Liver (tissue), 9 donors: ENCODE results near the gene UCN2. TPM values are rescaled to one million over a fixed set of nuclear protein-coding genes. Genes with fewer than 3 reads are reported as not detected.

Experiments used
- DNase-seq: peaks from one replicate; pipeline ENCODE4 v3.0.0-alpha.2; 2017; ENCODE audit warnings: low spot score
- H3K27ac ChIP-seq, 2 donors: one replicate each; pipeline ENCODE4 v1.7.0; 2013; ENCODE audit warnings: inconsistent platforms in 2 of 2, low read length in 2 of 2, control low read depth in 1 of 2, low read depth in 1 of 2, mild to moderate bottlenecking in 1 of 2
- H3K27me3 ChIP-seq, 4 donors: one replicate each; pipeline versions ENCODE4 v1.6.1 to v1.7.0; 2013; ENCODE audit warnings: low read length in 3 of 4, inconsistent platforms in 1 of 4, mild to moderate bottlenecking in 1 of 4, moderate library complexity in 1 of 4; ENCODE audit not compliant: control insufficient read depth in 4 of 4, insufficient read depth in 4 of 4
- H3K36me3 ChIP-seq, 4 donors: one replicate each; pipeline versions ENCODE4 v1.6.1 to v1.7.0; 2013; ENCODE audit warnings: low read length in 3 of 4, mild to moderate bottlenecking in 3 of 4, low read depth in 1 of 4, moderate library complexity in 1 of 4; ENCODE audit not compliant: control insufficient read depth in 4 of 4, insufficient read depth in 3 of 4
- H3K4me1 ChIP-seq, 4 donors: one replicate each; pipeline versions ENCODE4 v1.6.1 to v1.7.0; 2013; ENCODE audit warnings: low read length in 3 of 4, mild to moderate bottlenecking in 3 of 4, moderate library complexity in 1 of 4; ENCODE audit not compliant: control insufficient read depth in 4 of 4, insufficient read depth in 4 of 4
- H3K4me3 ChIP-seq, 3 donors: one replicate each; pipeline versions ENCODE4 v1.6.1 to v1.7.0; 2013; ENCODE audit warnings: low read length in 3 of 3, control low read depth in 1 of 3, low read depth in 1 of 3, mild to moderate bottlenecking in 1 of 3
- H3K9ac ChIP-seq, 2 donors: one replicate each; pipeline ENCODE4 v1.7.0; 2013; ENCODE audit warnings: low read length in 2 of 2, mild to moderate bottlenecking in 2 of 2, moderate library complexity in 2 of 2, control low read depth in 1 of 2, low read depth in 1 of 2
- H3K9me3 ChIP-seq, 4 donors: one replicate each; pipeline versions ENCODE4 v1.6.1 to v1.7.0; 2013; ENCODE audit warnings: low read length in 3 of 4; ENCODE audit not compliant: control insufficient read depth in 4 of 4
- EGR1 ChIP-seq, 2 donors: IDR thresholded peaks; 2 replicates each; pipeline ENCODE4 v1.6.1; 2016 to 2018; ENCODE audit warnings: antibody characterized with exemption in 2 of 2, low read depth in 2 of 2
- FOXA1 ChIP-seq: IDR thresholded peaks from 2 replicates; pipeline ENCODE4 v1.6.1; 2016; ENCODE audit warnings: antibody characterized with exemption
- GABPA ChIP-seq, 2 donors: IDR thresholded peaks in 1 of 2; conservative IDR thresholded peaks in 1 of 2; 2 replicates each; pipeline ENCODE4 v1.6.1; 2016; ENCODE audit warnings: antibody characterized with exemption in 2 of 2, mild to moderate bottlenecking in 1 of 2, moderate library complexity in 1 of 2
- HNF4A ChIP-seq, 2 donors: conservative IDR thresholded peaks; 2 replicates each; pipeline ENCODE4 v1.6.1; 2016; ENCODE audit warnings: antibody characterized with exemption in 2 of 2, mild to moderate bottlenecking in 2 of 2
- HNF4G ChIP-seq: IDR thresholded peaks from 2 replicates; pipeline ENCODE4 v1.6.1; 2016; ENCODE audit warnings: antibody characterized with exemption
- JUND ChIP-seq, 2 donors: IDR thresholded peaks; 2 replicates each; pipeline ENCODE4 v1.6.1; 2016; ENCODE audit warnings: antibody characterized with exemption in 2 of 2
- NR2F2 ChIP-seq: IDR thresholded peaks from 2 replicates; pipeline ENCODE4 v1.6.1; 2016; ENCODE audit warnings: antibody characterized with exemption
- SP1 ChIP-seq: IDR thresholded peaks from 2 replicates; pipeline ENCODE4 v1.6.1; 2018; ENCODE audit warnings: antibody characterized with exemption, mild to moderate bottlenecking
- TAF1 ChIP-seq: conservative IDR thresholded peaks from 2 replicates; pipeline ENCODE4 v1.6.1; 2016; ENCODE audit warnings: antibody characterized with exemption, mild to moderate bottlenecking
- YY1 ChIP-seq: IDR thresholded peaks from 2 replicates; pipeline ENCODE4 v1.6.1; 2016; ENCODE audit warnings: antibody characterized with exemption, mild to moderate bottlenecking
- WGBS: extraction: QIAGEN DNeasy Blood & Tissue Kit; methylation state at CpG from one replicate; pipeline ENCODE4 v1.1.7; 2013; 5-methylcytosine and 5-hydroxymethylcytosine counted together
- polyA plus RNA-seq, 2 donors: library from polyadenylated mRNA; stranded (reverse) in 1 of 2; unstranded in 1 of 2; fragments of 200-250 nt in 1 of 2; fragments of >200 nt in 1 of 2; fragmentation: Nextera tagmentation in 1 of 2; extraction: Ambion mirVana in 1 of 2; gene quantifications; one replicate each; pipeline versions ENCODE4 v1.2.1 to v1.2.3, GENCODE V29; 2013 to 2015
- total RNA-seq, 2 donors: library from RNA; depleted of rRNA; stranded (reverse); fragments of >200 nt; gene quantifications; one replicate each; pipeline ENCODE4 v1.2.3, GENCODE V29; 2014
- TF ChIP-seq, protein P1 (sequence below): IDR thresholded peaks from 2 replicates; pipeline ENCODE4 v1.6.1; 2016; ENCODE audit warnings: antibody characterized with exemption
- TF ChIP-seq, protein P2 (sequence below): IDR thresholded peaks from 2 replicates; pipeline ENCODE4 v1.6.1; 2016; ENCODE audit warnings: antibody characterized with exemption, mild to moderate bottlenecking
- TF ChIP-seq, protein P3 (sequence below): fragments of 150-350 bp; IDR thresholded peaks from 2 replicates; pipeline ENCODE4 v1.5.1; 2017; ENCODE audit warnings: improper control_type of control experiment, low read depth, low read length; ENCODE audit not compliant: missing input control
- donor health status: healthy.
- donor health status: healthy.
- donor health status: healthy.
- donor health status: healthy.
- donor health status: healthy.

Gene UCN2
- total and polyA plus RNA-seq, 4 donors: 0.08 TPM; not detected in 3

DNA sequence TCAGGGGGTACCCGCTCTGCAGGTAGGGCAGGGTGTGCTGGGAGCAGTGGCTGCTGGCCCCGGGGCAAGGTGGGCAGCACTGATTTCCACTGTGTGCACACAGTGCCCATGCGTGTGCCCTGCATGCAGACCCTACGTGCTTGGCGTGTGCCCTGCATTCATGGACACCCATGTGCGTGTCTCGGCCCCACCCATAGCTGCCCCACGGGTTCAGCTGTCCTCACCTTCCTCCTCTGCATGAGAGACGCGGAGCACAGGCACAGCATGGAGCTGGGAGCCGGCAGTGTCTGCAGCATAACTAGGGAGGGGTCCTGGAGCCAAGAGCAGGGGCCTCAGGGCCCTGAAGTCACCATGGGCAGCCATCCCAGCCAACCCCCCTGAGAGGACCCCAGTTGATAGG, 1.6 kb upstream of the UCN2 start:
- WGBS: 95% methylated on average over 11 of the region's 11 CpGs

GRCh38 chr3:48564667-48565066, 1.1 kb upstream of the UCN2 start:
- no peaks in the 10 kb centered on the region for H3K36me3 ChIP-seq
- H3K9ac ChIP-seq: no peak overlapping the region
- H3K4me1 ChIP-seq: peaks cover 0 to 17% (median 9%) of the 10 kb centered on the region in 4 donors
- no peak overlapping the region for H3K4me3 ChIP-seq
- no peak overlapping the region for H3K27ac ChIP-seq
- no peak for TF ChIP-seq NR2F2
- no peak for TF ChIP-seq GABPA (IDR thresholded peaks at IDR 0.05 in 1 of 2, conservative IDR thresholded peaks at IDR 0.05 in 1 of 2)
- no peak for TF ChIP-seq FOXA1
- no peak for TF ChIP-seq HNF4A (conservative IDR thresholded peaks at IDR 0.05)
- TF ChIP-seq YY1: no peak
- TF ChIP-seq TAF1: no peak
- no peak for TF ChIP-seq HNF4G
- 91% methylated on average over 11 of the region's 11 CpGs for WGBS
- H3K9me3 ChIP-seq: no peaks in the 10 kb centered on the region
- no peaks in the 10 kb centered on the region for H3K27me3 ChIP-seq
- DNase-seq: no peak

More for the DNA sequence above, 1.6 kb upstream of the UCN2 start:
- no peaks in the 10 kb centered on the region for H3K36me3 ChIP-seq
- DNase-seq: no peak
- TF ChIP-seq GABPA (IDR thresholded peaks at IDR 0.05 in 1 of 2, conservative IDR thresholded peaks at IDR 0.05 in 1 of 2): no peak
- TF ChIP-seq, protein P1, sequence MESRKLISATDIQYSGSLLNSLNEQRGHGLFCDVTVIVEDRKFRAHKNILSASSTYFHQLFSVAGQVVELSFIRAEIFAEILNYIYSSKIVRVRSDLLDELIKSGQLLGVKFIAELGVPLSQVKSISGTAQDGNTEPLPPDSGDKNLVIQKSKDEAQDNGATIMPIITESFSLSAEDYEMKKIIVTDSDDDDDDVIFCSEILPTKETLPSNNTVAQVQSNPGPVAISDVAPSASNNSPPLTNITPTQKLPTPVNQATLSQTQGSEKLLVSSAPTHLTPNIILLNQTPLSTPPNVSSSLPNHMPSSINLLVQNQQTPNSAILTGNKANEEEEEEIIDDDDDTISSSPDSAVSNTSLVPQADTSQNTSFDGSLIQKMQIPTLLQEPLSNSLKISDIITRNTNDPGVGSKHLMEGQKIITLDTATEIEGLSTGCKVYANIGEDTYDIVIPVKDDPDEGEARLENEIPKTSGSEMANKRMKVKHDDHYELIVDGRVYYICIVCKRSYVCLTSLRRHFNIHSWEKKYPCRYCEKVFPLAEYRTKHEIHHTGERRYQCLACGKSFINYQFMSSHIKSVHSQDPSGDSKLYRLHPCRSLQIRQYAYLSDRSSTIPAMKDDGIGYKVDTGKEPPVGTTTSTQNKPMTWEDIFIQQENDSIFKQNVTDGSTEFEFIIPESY: no peak
- TF ChIP-seq HNF4A (conservative IDR thresholded peaks at IDR 0.05): no peak
- no peak for TF ChIP-seq SP1
- TF ChIP-seq, protein P2, sequence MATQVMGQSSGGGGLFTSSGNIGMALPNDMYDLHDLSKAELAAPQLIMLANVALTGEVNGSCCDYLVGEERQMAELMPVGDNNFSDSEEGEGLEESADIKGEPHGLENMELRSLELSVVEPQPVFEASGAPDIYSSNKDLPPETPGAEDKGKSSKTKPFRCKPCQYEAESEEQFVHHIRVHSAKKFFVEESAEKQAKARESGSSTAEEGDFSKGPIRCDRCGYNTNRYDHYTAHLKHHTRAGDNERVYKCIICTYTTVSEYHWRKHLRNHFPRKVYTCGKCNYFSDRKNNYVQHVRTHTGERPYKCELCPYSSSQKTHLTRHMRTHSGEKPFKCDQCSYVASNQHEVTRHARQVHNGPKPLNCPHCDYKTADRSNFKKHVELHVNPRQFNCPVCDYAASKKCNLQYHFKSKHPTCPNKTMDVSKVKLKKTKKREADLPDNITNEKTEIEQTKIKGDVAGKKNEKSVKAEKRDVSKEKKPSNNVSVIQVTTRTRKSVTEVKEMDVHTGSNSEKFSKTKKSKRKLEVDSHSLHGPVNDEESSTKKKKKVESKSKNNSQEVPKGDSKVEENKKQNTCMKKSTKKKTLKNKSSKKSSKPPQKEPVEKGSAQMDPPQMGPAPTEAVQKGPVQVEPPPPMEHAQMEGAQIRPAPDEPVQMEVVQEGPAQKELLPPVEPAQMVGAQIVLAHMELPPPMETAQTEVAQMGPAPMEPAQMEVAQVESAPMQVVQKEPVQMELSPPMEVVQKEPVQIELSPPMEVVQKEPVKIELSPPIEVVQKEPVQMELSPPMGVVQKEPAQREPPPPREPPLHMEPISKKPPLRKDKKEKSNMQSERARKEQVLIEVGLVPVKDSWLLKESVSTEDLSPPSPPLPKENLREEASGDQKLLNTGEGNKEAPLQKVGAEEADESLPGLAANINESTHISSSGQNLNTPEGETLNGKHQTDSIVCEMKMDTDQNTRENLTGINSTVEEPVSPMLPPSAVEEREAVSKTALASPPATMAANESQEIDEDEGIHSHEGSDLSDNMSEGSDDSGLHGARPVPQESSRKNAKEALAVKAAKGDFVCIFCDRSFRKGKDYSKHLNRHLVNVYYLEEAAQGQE: no peak
- no peak for TF ChIP-seq JUND (IDR thresholded peaks at IDR 0.05)
- TF ChIP-seq FOXA1: no peak
- TF ChIP-seq TAF1: no peak
- no peak for TF ChIP-seq HNF4G
- TF ChIP-seq EGR1 (IDR thresholded peaks at IDR 0.05; ENCODE audit: low read depth in 2 of 2): no peak
- TF ChIP-seq, protein P3, sequence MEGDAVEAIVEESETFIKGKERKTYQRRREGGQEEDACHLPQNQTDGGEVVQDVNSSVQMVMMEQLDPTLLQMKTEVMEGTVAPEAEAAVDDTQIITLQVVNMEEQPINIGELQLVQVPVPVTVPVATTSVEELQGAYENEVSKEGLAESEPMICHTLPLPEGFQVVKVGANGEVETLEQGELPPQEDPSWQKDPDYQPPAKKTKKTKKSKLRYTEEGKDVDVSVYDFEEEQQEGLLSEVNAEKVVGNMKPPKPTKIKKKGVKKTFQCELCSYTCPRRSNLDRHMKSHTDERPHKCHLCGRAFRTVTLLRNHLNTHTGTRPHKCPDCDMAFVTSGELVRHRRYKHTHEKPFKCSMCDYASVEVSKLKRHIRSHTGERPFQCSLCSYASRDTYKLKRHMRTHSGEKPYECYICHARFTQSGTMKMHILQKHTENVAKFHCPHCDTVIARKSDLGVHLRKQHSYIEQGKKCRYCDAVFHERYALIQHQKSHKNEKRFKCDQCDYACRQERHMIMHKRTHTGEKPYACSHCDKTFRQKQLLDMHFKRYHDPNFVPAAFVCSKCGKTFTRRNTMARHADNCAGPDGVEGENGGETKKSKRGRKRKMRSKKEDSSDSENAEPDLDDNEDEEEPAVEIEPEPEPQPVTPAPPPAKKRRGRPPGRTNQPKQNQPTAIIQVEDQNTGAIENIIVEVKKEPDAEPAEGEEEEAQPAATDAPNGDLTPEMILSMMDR: no peak
- no peak for TF ChIP-seq YY1
- no peak overlapping the region for H3K4me3 ChIP-seq
- H3K9me3 ChIP-seq: no peaks in the 10 kb centered on the region
- no peak overlapping the region for H3K9ac ChIP-seq
- H3K4me1 ChIP-seq: peaks cover 0 to 12% (median 8%) of the 10 kb centered on the region in 4 donors
- no peak overlapping the region for H3K27ac ChIP-seq
- no peaks in the 10 kb centered on the region for H3K27me3 ChIP-seq
